ENCODE data around the gene HIBADH. TPM values are rescaled to one million over a fixed set of nuclear protein-coding genes. Genes with fewer than 3 reads are reported as not detected.
"Not testable (repeated sequence)": the region's sequence is repeated elsewhere in the genome, so short reads cannot be mapped to it uniquely, and the experiment has no call there.

Gene HIBADH
- total RNA-seq, 1 donor from 2014 or later = 53.0 TPM

DNA sequence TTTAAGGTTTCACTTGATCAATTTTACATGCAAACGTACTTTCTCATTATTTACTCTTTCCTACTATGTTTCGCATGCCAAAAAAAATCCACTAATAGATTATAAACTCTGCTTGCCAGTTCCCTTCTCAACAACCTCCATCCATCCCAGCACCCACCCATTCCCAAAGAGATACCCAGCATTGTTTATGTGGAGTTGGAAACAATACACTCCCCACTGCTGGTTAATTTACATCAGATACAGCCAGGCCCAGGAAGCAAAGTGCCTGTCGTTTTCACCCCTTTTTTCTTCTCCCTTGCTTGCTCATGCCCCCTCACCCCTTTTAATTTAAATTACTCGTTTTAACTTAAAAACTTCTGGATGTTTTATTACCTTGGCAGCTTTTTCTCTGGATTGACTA lies 59.9 kb downstream of the HIBADH start:
- no peak for DNase-seq (ENCODE audit: low spot score)

DNA sequence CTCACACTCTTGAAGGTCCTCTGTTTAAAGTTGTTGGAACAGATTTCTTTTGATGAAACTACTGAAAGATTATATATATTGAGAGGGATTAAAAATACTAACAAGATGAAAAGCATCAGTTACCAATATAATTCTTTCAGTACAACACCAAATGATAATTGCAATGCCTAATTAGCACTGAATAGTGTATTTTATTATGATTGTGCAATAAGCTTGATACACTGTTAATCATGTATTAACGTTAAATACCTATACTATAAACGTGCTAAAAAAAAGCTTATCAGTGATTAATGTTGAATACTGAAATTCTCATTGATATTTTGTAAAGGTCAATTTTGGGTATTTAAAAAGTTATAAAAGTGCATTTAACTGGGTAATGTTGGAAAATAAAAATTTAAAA lies 61.5 kb downstream of the HIBADH start:
- no peak for DNase-seq (ENCODE audit: low spot score)

DNA sequence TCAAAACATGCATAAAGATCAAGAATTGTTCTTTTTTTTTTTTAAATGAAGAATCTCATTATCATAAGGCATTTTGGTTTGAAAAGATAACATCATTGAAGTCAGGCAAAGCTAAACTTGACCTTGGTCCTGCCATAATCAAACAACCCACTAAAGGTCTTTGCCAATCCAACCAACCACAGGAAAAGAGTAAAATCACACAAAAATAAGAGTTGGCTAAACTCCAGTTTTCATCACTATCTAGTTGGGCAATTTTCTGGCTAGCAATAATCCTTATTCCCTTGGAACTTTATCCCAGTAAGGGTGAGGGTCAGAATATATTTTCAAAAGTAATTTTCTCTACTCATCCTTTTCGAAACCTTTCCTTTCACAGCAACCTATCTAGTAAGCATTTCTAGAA lies 62.4 kb downstream of the HIBADH start:
- no peak for DNase-seq (ENCODE audit: low spot score)

DNA sequence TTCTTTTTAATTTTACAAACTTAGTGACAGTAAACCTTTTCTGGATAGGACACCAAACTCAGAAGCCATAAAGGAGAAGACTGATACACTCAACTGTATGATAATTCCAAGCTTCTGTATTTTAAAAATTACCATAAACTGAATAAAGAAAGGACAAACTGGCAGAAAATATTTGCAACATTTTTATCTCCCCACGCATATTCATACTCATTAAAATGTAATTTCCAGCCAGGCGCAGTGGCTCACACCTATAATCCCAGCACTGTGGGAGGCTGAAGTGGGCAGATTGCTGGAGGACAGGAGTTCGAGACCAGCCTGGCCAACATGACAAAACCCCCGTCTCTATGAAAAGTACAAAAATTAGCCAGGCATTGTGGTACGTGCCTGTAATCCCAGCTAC lies 67.7 kb downstream of the HIBADH start:
- DNase-seq (ENCODE audit: low spot score) = no peak

DNA sequence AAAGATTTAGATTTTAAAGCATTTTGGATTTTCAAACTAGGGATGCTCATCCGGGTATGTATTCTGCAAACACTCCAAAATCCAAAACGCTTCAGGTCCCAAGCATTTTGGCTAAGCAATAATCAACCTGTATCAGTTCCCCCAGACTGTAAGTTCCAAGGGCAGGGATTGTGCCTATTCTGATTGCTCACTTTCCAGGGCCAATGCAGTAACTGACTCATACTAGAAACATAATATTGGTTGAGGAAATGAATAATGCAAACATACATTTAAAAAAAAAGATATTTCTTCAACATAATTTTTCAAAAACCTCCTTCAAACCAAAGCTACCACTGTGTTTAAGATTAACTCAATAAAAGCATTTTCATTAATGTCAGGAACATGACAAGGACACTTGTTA lies 69.5 kb downstream of the HIBADH start:
- DNase-seq (ENCODE audit: low spot score) = no peak

DNA sequence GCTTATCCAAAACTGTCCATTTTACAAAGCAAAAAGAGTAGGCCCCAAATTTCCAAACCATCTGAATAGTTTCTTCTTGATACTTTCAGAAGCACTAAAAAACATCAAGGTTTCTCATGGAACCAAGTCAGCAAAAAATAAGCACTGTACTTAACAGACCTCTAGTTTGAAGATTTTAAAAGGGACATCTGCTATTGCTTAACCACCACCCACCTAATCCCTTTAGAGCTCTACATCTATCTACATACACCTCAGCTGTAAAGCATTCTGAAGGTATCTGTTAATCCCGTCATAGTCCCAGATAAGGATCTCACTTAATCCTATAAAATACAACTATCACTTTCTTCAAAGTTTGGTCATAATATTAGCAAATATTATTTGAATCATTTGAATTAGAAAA lies 72.3 kb downstream of the HIBADH start:
- no peak for DNase-seq (ENCODE audit: low spot score)

DNA sequence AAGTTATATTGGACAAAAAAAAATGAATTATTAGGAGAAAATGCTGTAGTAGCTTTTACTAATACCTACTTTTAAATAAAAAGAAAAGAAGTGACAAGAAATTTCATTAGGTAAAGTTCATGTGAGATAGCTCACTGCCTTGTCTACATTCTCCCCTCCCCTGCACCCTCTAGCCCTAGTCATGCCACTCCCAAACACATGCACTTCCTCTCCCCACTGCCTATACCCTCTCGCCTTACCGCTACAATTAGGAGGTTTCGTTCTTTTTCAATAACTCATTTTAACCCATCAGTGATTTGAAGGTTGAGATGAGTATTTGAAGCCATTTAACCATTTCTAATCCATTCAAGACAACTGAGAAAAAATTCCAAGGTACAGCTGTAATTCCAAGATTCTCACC lies 75.3 kb downstream of the HIBADH start:
- DNase-seq (ENCODE audit: low spot score) = no peak

DNA sequence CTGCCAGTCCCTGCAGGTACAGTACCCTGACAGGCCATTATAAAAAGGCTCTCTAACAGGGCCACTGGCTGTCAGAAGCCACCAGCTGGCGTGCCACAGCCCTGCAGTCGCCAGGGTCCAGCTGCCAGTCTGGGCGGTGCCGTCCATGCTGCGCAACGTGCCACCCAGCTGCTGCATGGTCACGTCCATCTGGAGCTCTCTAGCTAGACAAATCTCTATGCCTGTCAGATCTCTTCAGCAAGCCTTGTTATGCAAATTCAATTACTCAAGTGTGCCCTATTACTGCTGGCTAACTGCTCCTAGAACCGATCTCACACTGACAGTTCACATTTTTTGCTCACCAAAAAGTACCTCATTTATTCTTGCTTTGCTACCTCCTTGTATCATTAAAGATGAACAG lies 75.9 kb downstream of the HIBADH start:
- no peak for DNase-seq (ENCODE audit: low spot score)

DNA sequence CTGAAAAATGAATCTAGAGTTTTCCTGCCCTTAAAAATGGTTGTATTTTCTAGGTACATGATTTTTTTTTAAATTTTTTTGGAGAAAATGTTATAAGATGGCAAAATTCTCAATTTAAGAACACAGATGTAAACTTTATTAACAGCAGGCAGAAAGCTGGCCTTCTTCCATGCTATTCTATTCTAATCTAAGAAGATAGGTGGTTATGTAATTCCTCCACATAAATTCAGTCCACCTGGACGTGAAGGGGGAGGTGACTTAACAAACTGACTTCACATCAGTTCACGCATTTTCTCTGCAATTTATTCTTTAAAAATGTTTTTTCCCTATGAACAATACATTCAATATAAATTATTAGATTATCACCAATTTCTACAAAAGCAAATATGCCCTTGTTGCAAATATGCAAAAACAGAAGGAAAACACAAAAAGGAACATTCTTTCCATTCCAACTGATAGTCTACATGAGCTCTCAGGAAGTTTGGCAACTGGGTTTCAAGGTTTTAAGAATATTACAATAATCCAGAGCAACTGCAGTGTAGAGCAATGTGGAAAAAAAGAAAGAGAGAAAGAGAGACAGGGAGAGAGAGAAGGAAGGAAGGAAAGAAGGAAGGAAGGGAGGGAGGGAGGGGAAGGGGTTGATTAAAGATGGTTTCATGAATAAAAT lies 76.8 kb downstream of the HIBADH start:
- DNase-seq (ENCODE audit: low spot score) = no peak

DNA sequence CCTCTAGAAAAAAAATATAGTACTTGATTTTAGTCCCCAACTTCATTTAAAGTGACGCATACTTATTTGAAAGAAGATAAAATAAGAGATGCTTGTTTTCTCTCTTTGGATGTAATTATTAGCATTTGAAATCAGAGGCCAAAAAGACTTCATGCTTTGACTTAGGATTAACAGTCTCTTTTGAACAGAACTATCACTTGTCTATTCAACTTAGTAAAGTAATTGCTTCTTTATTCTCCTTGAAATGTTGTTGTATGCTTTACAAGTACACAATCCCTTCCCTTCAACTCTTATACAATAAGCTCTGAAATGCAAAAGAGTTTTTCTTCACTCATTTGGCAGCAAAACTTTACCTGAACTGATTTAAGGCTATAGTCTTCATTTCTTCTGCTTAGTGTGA lies 80.8 kb downstream of the HIBADH start:
- DNase-seq (ENCODE audit: low spot score) = no peak

DNA sequence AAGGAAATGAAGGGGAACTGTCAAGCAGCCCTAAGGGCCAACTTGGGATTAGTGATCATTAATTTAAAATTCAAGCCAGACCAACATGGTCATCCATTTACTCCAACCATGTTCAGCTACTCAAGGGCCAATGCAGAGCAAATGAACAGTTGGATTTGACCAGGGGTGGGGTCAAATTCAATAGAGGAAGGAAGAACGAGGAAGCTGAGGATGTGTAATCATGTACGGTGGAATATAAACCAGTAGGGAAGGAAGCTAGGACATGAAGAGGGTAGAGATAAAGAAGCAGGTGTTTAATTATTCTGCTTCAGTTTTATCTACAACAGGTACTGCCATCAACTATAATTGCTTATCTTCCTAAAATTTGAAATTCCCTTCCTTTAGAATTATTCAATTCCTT lies 81.6 kb downstream of the HIBADH start:
- DNase-seq (ENCODE audit: low spot score) = no peak

DNA sequence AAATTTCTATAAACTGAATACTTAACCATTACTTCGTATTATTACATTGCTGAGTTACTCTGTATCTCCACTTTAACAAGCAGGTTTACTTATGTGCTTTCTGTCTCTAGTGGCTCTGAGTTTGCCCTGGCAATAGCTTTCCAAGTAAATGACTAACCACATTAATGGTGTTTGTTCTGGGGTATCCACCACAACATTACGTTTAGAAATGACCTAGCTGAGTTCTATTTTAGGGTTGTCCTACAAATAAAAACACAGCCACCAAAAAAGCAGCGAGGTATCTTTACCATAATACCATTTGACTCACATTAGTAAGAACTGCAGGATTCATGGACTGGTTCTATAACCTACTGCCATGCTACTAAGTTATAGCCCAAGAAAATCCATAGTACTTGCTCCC lies 83.1 kb downstream of the HIBADH start:
- DNase-seq (ENCODE audit: low spot score) = no peak

DNA sequence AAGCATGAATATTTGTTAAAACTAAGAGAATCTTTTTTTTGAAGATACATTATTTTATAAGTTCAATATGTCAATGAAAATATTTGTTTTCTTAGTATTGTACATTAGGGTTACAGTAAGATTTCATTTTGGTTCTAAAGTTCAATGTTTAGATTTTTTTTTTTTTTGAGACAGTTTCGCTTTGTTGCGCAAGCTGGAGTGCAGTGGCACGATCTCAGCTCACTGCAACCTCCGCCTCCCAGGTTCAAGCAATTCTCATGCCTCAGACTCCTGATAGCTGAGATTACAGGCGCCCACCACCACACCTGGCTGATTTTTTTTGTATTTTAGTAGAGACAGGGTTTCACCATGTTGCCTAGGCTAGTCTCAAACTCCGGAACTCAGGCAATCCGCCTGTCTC lies 84.5 kb downstream of the HIBADH start:
- not testable (repeated sequence) for DNase-seq (ENCODE audit: low spot score)

DNA sequence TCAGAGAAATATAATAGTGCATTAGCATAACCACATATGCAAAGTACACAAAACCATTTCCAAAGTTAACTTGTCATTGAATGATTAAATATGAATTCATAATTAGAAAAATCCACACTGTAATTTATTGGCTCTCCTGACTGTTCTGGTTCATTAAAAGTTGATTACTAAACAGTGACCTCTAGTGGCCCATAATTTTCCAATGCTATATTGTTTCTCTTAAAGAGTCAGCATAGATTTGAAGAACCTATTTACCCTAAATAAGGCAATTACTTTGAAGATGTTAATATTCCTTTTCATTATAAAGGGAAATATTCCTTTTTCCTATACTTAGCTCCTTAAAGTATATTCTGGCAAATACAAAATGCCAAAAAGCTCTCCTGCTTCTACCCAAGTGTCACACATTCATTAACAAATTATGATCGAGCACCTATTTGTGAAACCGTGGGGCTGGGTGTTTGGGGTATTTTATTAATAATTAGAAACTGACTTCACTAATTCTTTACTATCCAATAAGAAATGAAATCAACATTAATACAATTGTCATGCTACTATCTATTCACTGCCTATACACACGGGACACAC lies 86.2 kb downstream of the HIBADH start:
- no peak for DNase-seq (ENCODE audit: low spot score)

DNA sequence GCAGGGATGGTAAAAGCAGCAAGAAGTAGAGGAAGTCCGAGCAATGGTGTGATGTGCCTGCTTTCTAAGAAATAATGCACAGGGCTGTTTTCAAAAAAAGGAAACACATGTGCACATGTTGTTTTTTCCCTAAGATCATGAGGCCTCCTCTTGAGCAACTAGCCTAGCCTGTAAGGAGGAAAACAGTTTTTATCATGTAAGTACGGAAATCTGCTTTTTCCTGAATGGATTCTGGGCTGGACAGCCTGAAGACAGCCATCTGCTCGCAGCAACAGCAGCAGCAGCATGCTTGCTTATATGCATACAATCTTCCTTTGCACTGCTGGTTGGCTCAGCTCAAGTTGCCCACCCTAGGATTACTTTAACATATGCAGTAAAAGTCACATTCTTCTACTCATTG lies 87.1 kb downstream of the HIBADH start:
- no peak for DNase-seq (ENCODE audit: low spot score)

DNA sequence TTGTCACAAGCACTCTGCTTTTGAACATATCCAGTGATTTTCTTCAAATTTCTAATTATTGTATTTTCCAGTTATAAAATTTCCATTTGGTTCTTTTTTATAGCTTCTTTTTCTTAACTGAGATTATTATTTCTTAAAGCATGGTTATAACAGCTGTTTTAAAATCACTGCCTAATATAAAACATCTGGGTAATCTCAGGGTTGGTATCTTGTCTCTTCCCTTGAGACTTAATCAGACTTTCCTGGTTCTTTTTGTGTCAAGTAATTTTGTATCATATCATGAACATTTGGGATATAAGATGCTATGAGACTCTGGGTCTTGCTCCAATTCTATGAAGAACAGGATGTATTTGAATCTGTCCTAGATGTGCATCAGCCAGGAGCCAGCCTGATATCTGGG lies 93.6 kb downstream of the HIBADH start:
- no peak for DNase-seq (ENCODE audit: low spot score)

DNA sequence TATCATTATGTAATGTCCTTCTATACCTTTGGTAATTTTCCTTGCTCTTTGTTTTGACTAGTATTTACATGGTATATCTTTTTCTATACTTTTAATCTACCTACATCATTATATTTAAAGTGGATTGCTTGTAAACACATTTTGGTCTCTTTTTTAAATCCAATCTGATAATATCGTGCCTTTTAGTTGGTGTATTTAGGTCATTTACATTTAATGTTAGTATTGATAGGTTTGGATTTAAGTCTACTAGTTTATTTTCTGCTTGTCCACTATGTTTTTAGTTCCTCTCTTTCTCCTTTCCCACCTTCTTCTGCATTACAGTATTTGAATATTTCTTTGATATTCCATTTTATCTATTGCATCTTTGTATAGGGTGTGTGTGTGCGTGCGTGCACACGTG lies 95.4 kb downstream of the HIBADH start:
- no peak for DNase-seq (ENCODE audit: low spot score)

DNA sequence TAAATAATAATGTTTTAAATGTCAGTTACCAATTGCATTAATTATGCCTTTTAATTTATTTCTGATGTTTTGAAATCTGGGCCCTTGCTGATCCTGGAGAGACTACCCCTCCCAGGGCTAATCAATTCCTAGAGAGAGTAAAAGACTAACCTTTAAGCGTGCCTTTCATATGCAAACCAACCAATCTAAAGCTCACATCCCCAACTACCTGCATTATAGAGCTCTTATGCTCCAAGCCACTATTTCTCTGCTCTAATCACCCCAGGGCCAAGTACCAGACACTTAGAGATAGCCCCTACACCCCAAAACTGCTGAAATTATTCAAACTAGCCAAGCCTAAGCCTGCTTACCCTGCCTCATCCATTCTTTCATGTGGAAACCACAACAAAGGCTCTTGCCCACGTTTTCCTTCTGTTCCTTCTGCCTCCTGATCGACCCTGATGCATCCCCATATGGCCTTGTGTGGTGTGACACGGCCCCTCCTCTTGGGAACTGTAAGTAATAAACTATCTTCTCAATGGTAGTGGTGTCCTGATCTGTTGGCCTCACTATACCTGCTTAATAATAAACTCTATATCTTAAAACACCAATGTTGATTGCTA lies 97.7 kb downstream of the HIBADH start:
- DNase-seq (ENCODE audit: low spot score) = no peak

DNA sequence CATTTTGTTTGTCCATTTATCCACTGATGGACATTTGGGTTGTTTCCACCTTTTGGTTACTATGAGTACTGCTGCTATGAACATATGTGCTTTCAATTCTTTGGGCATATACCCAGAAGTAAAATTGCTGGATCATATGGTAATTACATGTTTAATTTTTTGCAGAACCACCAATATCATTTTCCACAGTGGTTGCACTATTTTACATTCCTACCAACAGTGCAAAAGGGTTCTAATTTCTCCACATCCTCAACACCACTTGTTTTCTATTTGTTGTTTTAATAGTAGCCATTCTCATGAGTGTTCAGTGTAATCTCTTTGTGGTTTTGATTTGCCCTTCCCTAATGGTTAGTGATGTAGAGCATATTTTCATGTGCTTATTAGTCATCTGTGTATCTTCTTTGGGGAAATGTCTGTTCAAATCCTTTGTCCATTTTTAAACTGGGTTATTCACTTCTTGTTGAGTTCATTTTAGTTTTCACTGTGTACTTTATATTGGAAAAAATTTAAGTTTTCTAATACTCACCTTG lies 101.9 kb downstream of the HIBADH start:
- no peak for DNase-seq (ENCODE audit: low spot score)

DNA sequence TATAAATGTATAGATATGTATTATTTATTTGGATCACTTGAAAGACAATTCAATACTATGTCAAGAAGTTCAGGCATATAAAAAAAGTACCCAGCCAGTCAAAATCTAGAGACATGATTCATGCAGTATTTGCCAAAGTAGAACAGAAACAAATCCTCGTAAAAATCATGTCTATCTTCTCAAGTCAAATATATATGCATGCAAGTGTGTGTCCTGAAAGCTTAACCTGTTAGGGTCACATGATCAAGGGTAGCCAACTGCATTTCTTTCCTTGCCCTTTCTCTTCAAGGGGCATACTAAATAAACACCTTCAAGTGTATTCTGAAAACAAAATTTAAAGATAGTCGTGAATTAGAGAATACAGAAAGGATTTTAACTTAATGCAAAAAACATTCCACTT lies 107.0 kb downstream of the HIBADH start:
- no peak for DNase-seq (ENCODE audit: low spot score)

DNA sequence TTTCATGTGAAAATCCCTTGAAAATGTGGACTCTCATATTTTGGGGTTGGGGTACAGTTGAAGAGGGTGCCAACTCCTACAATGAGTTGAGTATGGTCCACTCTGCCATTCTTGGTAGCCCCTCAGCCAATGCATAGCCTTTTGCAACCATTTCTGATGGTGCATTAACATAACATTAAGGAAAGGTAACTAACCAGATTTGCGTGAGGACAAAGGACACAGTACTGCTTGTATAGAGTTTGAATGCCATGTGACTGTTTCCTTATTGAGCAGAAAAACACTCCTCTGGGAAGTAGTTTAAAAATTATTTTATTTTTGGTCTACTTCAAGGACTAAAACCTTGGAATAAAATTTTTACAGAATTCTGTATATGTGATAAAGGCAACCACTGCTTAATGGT lies 107.9 kb downstream of the HIBADH start:
- DNase-seq (ENCODE audit: low spot score) = no peak

DNA sequence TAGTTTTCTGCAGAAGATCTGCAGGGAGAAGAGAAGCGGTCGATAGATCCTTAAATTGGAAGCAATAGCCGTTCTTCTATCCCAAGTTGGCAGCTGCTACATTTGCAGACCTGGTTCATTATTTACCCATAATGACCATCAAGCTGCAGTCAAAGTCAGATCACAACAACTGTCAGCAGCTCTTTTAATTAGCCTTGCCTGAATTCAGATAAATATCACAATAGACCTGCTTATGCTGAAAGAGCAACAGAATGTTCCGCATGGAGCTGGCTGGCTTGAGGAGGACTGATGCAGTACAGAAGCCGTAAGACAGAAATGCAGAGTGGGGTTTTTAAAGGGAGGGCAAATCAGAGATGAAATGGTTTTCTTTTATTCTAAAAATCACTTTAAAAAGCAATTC lies 109.4 kb downstream of the HIBADH start:
- no peak for DNase-seq (ENCODE audit: low spot score)

DNA sequence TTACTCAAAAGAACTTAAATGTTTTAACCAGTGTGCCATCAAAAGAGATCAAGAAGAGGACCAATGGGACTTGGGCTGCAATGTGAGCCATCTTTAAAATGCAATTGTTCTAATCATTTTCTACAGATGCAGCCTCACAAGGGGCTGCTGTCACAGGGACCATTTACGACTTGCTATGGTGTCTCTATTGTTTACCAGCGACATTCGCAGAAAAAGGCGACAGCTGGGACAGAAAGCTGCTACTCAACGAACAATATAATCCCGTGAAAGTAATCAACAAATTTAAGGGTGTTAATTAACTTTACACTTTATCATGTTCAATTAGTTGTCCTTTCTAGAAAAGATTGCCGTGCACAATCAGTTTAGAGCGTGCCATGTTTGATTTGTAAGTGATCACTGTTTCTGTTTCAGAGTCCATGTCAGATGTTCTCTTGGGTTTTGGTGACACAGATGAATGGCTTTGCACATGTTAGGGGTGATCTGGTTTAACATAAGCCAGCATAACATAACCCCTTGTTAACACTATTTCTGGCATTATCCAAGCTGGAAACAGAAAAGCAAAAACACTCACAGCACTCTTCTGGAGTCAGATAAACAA lies 110.8 kb downstream of the HIBADH start:
- DNase-seq (ENCODE audit: low spot score) = no peak
